Keratinocyte (primary cell): ENCODE measurements around the gene MYL7. TPM values are rescaled to one million over a fixed set of nuclear protein-coding genes. Genes with fewer than 3 reads are reported as not detected.

Source experiments
- DNase-seq: peaks from one replicate; pipeline ENCODE4 v3.0.0-alpha.2; 2011; ENCODE audit warnings: low read depth, missing footprints, low spot score
- FAIRE-seq: peaks from 2 replicates; lab custom pipeline; 2011; peaks lifted over from hg19 to GRCh38; lab: Jason Lieb, UNC
- H2AFZ ChIP-seq: 2 replicates; pipeline ENCODE4 v1.6.0; 2012; ENCODE audit warnings: low read length, control low read depth, inconsistent platforms; ENCODE audit not compliant: control insufficient read depth
- H3K27ac ChIP-seq: 2 replicates; pipeline ENCODE4 v1.5.1; 2011; ENCODE audit warnings: low read length; ENCODE audit not compliant: control insufficient read depth, insufficient read depth
- H3K27me3 ChIP-seq: 3 replicates; pipeline ENCODE4 v1.6.0; 2011; ENCODE audit warnings: low read length; ENCODE audit not compliant: control insufficient read depth, insufficient read depth; ENCODE audit errors: extremely low read depth
- H3K36me3 ChIP-seq, 2 experiments: 2 replicates in 1 of 2; 3 replicates in 1 of 2; pipeline ENCODE4 v1.5.1; 2011; ENCODE audit warnings: low read length in 2 of 2, mild to moderate bottlenecking in 1 of 2; ENCODE audit not compliant: control insufficient read depth in 2 of 2, insufficient read depth in 2 of 2; ENCODE audit errors: extremely low read depth in 1 of 2
- H3K4me1 ChIP-seq: 3 replicates; pipeline ENCODE4 v1.5.1; 2011; ENCODE audit warnings: low read length; ENCODE audit not compliant: control insufficient read depth, insufficient read depth; ENCODE audit errors: extremely low read depth
- H3K4me2 ChIP-seq: 3 replicates; pipeline ENCODE4 v1.6.0; 2011; ENCODE audit warnings: low read depth, low read length; ENCODE audit not compliant: control insufficient read depth, insufficient read depth; ENCODE audit errors: extremely low read depth
- H3K4me3 ChIP-seq, 3 experiments: fragments of 200-600 bp in 1 of 3; sonication (generic) in 1 of 3; 2 replicates in 2 of 3; 3 replicates in 1 of 3; pipeline ENCODE4 v1.5.1; 2011 to 2016; ENCODE audit warnings: low read length in 3 of 3, mild to moderate bottlenecking in 3 of 3, control low read depth in 2 of 3, inconsistent platforms in 1 of 3, low read depth in 1 of 3, mixed read lengths in 1 of 3, mixed run types in 1 of 3, moderate library complexity in 1 of 3; ENCODE audit not compliant: control insufficient read depth in 2 of 3, insufficient read depth in 2 of 3; ENCODE audit errors: extremely low read depth in 1 of 3
- H3K79me2 ChIP-seq: 2 replicates; pipeline ENCODE4 v1.6.0; 2012; ENCODE audit warnings: low read length; ENCODE audit not compliant: control insufficient read depth, insufficient read depth
- H3K9ac ChIP-seq: 3 replicates; pipeline ENCODE4 v1.6.0; 2011; ENCODE audit warnings: low read length; ENCODE audit not compliant: control insufficient read depth, insufficient read depth; ENCODE audit errors: extremely low read depth
- H3K9me1 ChIP-seq: 3 replicates; pipeline ENCODE4 v1.6.0; 2011; ENCODE audit warnings: low read length; ENCODE audit not compliant: control insufficient read depth, insufficient read depth; ENCODE audit errors: extremely low read depth
- H3K9me3 ChIP-seq: 2 replicates; pipeline ENCODE4 v1.5.1; 2012; ENCODE audit warnings: low read depth, low read length; ENCODE audit not compliant: control insufficient read depth
- H4K20me1 ChIP-seq: 3 replicates; pipeline ENCODE4 v1.6.0; 2011; ENCODE audit warnings: low read length; ENCODE audit not compliant: control insufficient read depth, insufficient read depth; ENCODE audit errors: extremely low read depth
- CTCF ChIP-seq, 3 experiments: IDR thresholded peaks in 1 of 3; conservative IDR thresholded peaks in 1 of 3; optimal IDR thresholded peaks in 1 of 3; 2 replicates in 2 of 3; 3 replicates in 1 of 3; pipeline versions ENCODE3 to v1.5.1; 2011; ENCODE audit warnings: low read length in 3 of 3, mild to moderate bottlenecking in 3 of 3, moderate library complexity in 2 of 3, control low read depth in 1 of 3, inconsistent platforms in 1 of 3; ENCODE audit not compliant: insufficient read depth in 2 of 3; ENCODE audit errors: extremely low read depth in 1 of 3
- EZH2 ChIP-seq: IDR thresholded peaks from one replicate; pipeline ENCODE4 v1.6.1; 2012; ENCODE audit warnings: inconsistent platforms, mild to moderate bottlenecking, low read length, moderate library complexity
- dilution Hi-C: fragments of 300-500 bp; cut with MboI; formaldehyde crosslinking; loops from one replicate; pipeline ENCODE4 v1.7.0; 2020; ENCODE audit warnings: low sequenced_read_pairs; ENCODE audit not compliant: extremely low pct_ligation_motif_present
- polyA plus RNA-seq, 5 experiments: library from polyadenylated mRNA; depleted of rRNA in 3 of 5; stranded (reverse) in 3 of 5; stranded (forward) in 1 of 5; unstranded in 1 of 5; fragments of >200 nt; gene quantifications; 1 replicate in 1 of 5; 2 replicates in 3 of 5; 3 replicates in 1 of 5; pipeline versions ENCODE4 v1.2.1 to v1.2.3, GENCODE V29; 2011 to 2012; ENCODE audit warnings: missing spikeins in 2 of 5, low read depth in 1 of 5, low replicate concordance in 1 of 5

Gene MYL7
- polyA plus RNA-seq, 1 donor (not counting 4 experiments of a cell fraction or from before 2014, with no cell fraction given) = 0.59 TPM

GRCh38 chr7:44162785-44163395, 21.8 kb upstream of the MYL7 start:
- Histone ChIP-seq H3K27me3 (no peaks in the 10 kb centered on the region), H3K4me2 (no peak overlapping the region), H3K4me3 (no peak overlapping the region), H3K9me3 (no peaks in the 10 kb centered on the region), H3K36me3 (no peaks in the 10 kb centered on the region), H3K9ac (no peak overlapping the region), H3K4me1 (peaks cover 13% of the 10 kb centered on the region), H3K9me1 (no peaks in the 10 kb centered on the region), H3K79me2 (no peaks in the 10 kb centered on the region), H3K27ac (no peak overlapping the region), H2AFZ (no peak overlapping the region), H4K20me1 (no peaks in the 10 kb centered on the region)
- TF ChIP-seq CTCF (optimal IDR thresholded peaks at IDR 0.05 in 1 of 3, IDR thresholded peaks at IDR 0.05 in 1 of 3, conservative IDR thresholded peaks at IDR 0.05 in 1 of 3; ENCODE audit: extremely low read depth in 1 of 3, insufficient read depth in 2 of 3, low read length in 3 of 3) = no peak
- TF ChIP-seq EZH2 = no peak
- FAIRE-seq (peak; percentile 32), DNase-seq (no peak)
- dilution Hi-C loops = no loop called here

GRCh38 chr7:44162179-44162578, 21.0 kb upstream of the MYL7 start:
- FAIRE-seq = no peak
- Histone ChIP-seq H3K27me3 (no peaks in the 10 kb centered on the region), H3K9me3 (no peaks in the 10 kb centered on the region), H4K20me1 (no peaks in the 10 kb centered on the region), H3K79me2 (no peaks in the 10 kb centered on the region), H3K27ac (no peak overlapping the region), H2AFZ (no peak overlapping the region), H3K9me1 (no peaks in the 10 kb centered on the region), H3K4me2 (no peak overlapping the region), H3K9ac (no peak overlapping the region), H3K4me3 (no peak overlapping the region), H3K36me3 (no peaks in the 10 kb centered on the region), H3K4me1 (peaks cover 13% of the 10 kb centered on the region)
- TF ChIP-seq CTCF (optimal IDR thresholded peaks at IDR 0.05 in 1 of 3, IDR thresholded peaks at IDR 0.05 in 1 of 3, conservative IDR thresholded peaks at IDR 0.05 in 1 of 3; ENCODE audit: extremely low read depth in 1 of 3, insufficient read depth in 2 of 3, low read length in 3 of 3) (no peak), EZH2 (no peak)
- DNase-seq = no peak
- dilution Hi-C loops = no loop called here
